A673 (cell line): ENCODE measurements around the gene KRTAP12-4.

Experiments used
- CTCF ChIP-seq: fragments of 300-800, 200-600 bp; sonication (generic); conservative IDR thresholded peaks from 2 replicates; pipeline ENCODE4 v1.5.1; 2017; ENCODE audit warnings: low read depth, mild to moderate bottlenecking, antibody characterized with exemption, low read length, moderate library complexity, mixed read lengths
- EZH2 ChIP-seq: fragments of 200-600 bp; sonication (generic); IDR thresholded peaks from 2 replicates; pipeline ENCODE4 v1.6.1; 2017; ENCODE audit warnings: borderline replicate concordance, low read depth, mild to moderate bottlenecking, mixed read lengths, antibody characterized with exemption, low read length; ENCODE audit not compliant: poor library complexity, severe bottlenecking

GRCh38 chr21:44692798-44693512 is 38.5 kb upstream of the KRTAP12-4 start:
- no peak for TF ChIP-seq CTCF
- no peak for TF ChIP-seq EZH2
